Stimulated activated CD4-positive, alpha-beta T cell treated with anti-CD3 and anti-CD28 coated beads, Interleukin-2, amount 100 ng/mL, for 24 hours (primary cell): ENCODE data around the gene PSMD5.
"Not testable (repeated sequence)": the region's sequence is repeated elsewhere in the genome, so short reads cannot be mapped to it uniquely, and the experiment has no call there.

Source experiments
- DNase-seq, 2 donors: peaks; one replicate each; pipeline ENCODE4 v3.0.0-alpha.2; 2020

The PSMD5 gene

GRCh38 chr9:120854596-120855327 is 12.0 kb upstream of the PSMD5 start:
- no peak for DNase-seq

GRCh38 chr9:120853198-120853597 is 10.5 kb upstream of the PSMD5 start:
- no peak for DNase-seq

DNA sequence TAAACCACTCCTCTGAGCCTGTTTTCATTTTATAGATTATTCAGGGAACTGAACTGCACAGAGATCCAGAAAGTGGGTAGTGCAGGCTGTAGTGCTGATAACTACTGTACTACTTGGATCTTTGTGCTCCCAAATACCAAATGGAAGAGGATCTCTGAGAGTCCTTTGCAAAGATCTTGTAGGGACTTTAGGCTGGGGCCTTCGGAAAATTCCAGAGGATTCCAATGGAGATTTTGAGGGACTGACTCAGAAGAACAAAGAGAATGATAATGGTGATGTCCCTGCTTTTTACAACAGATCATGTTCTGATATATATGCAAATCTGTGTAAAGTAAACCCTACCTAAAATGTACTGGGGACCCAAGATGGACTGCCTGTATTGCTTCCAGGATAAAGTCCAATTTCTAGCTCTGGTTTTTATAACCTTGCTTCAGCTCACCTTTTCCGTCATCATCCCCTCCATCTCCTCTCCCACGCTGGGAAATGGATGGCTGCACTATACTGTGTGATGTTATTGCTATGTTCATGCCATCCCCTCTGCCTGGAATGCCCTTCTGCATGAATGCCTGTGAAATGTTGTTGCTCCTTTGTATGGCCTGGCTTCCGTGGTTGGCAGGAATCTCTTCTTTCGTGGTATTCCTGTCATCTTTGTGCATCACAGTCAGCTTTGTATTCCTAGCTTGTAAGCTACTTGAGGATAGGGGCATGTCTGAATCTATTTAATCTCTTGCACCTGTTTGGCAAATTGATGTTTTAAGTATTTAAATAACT is 9.7 kb upstream of the PSMD5 start:
- no peak for DNase-seq

DNA sequence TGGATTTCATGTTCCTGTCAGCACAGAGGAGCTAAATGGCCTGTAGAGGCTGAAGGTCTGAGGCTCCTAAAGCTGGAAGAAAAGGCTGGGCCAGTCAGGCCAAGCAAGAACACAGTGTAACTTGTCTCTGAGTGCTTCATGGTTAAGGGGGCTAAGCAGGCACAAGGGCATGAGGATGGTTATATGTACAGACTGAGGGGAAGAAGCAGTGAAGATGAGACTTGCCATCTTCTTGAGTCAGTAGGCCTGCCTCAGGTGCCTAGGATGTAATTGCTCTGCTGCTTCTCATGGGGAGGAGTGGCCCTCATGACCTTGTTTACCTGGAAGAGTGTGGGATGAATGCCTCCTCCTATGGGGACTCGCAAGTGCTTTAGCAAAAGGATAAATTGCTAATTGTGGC is 8.7 kb upstream of the PSMD5 start:
- no peak for DNase-seq

GRCh38 chr9:120850315-120850714 is 7.6 kb upstream of the PSMD5 start:
- DNase-seq: no peak

- no peak for DNase-seq
Measured at GRCh38 chr9:120846906-120847305, 4.2 kb upstream of the PSMD5 start.

GRCh38 chr9:120846251-120846889 is 3.6 kb upstream of the PSMD5 start:
- no peak for DNase-seq

- peak; percentile 50 to 64 for DNase-seq
Measured at GRCh38 chr9:120845255-120845654, 2.5 kb upstream of the PSMD5 start.

GRCh38 chr9:120841930-120842684 is 615 bp downstream of the PSMD5 start:
- DNase-seq: no peak

DNA sequence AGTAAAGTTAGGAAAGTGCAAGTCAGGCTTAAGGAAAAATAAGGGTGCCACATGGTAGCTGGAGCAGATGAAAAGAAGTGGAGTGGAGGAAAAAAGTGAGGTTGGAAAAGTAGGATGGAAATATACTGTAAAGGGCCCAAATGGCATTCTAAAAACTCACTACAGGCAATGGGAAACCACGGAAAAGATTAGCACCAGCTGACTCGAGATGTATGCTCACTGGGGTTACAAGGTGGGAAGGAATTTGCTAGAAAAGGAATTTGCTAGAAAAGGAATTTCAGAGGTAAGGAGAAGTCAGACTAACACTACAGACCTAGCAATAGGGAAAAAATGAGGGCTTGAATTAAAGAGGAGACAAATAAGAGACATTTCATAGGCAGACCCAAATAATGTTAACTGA is 3.6 kb downstream of the PSMD5 start:
- DNase-seq: no peak

DNA sequence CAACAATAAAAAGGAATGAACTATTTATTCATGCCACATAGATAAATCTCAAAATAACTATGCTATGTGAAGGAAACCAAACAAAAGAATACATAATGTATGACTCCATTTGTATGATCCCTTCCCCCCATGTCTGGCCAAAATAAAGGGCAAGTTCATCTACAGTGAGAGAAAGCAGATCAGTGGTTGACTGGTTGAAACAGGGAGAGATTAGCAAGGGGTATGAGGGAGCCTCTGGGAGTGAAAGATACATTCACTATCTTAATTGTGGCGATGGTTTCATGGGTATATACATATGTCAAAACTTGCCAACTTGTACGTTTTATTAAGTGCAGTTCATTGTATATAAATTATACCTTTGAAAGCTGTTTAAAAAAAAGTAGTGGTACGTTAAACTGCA is 4.8 kb downstream of the PSMD5 start:
- DNase-seq: no peak

- no peak for DNase-seq
Measured at GRCh38 chr9:120833325-120833724, 9.4 kb downstream of the PSMD5 start.

- DNase-seq: no peak
Measured at GRCh38 chr9:120832807-120833206, 9.9 kb downstream of the PSMD5 start.

GRCh38 chr9:120830865-120831264 is 11.9 kb downstream of the PSMD5 start:
- DNase-seq: no peak

- no peak for DNase-seq
Measured at GRCh38 chr9:120830151-120830550, 12.6 kb downstream of the PSMD5 start.

GRCh38 chr9:120829650-120830049 is 13.1 kb downstream of the PSMD5 start:
- no peak for DNase-seq

DNA sequence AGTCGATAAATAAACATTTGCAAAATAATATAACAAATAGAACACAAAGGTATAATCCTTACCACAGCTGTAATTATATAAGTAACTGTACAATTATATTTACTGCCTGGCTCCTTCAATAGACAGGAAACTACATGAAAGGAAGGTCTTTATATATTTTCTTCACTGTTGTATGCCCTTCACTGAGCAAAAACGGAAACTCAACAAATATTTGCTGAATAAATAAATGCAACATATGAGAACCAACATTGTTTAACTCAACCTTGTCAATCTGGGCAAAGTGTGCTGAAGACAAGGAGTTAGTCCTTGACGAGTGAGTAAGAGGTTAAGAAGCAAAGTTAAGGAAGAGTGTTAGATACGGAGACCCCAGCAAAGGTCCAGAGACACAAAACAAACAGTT is 22.6 kb downstream of the PSMD5 start:
- no peak for DNase-seq

DNA sequence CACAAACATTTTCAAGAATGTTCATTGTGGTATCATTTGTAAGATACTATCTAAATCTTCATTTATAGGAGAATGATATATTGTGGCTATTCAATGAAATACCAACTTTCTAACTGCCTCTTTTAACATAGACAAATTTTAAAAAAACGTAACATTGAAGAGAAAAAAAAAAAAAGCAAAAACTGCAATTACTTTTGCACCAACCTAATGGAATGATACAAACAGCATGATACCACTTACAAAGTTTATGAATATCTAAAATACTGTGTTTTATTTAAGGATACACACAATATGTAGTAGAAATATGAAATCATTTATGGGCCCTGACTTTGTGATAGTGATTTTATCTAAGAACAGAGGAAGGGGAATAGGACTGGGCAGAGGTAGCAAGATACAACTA is 24.1 kb downstream of the PSMD5 start:
- no peak for DNase-seq

DNA sequence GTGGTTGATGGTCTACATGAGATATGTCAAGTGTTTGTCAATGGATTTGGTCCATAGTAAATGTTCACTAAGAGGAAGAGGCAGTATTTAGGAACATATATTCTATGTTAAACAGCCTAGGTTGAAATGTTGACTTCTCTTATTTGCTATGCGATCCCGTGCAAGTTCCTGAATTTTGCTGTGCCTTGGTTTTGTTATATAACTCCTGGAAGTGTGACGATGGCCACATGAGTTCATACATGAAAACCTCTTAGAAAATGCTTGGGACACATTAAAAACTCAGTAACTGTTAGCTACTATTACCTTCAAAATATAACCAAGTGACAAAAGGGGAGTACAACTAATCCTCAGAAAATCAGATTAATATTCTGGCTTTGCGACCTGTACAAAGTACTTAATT is 27.6 kb downstream of the PSMD5 start:
- DNase-seq: no peak

- DNase-seq: no peak
Measured at GRCh38 chr9:120808931-120809330, 33.8 kb downstream of the PSMD5 start.

GRCh38 chr9:120807607-120808379 is 34.9 kb downstream of the PSMD5 start:
- no peak for DNase-seq

GRCh38 chr9:120804784-120805363 is 37.8 kb downstream of the PSMD5 start:
- not testable (repeated sequence) for DNase-seq
